ENCODE data around the gene HOXB2. TPM values are rescaled to one million over a fixed set of nuclear protein-coding genes. Genes with fewer than 3 reads are reported as not detected.

The HOXB2 gene
- total RNA-seq, 1 donor from 2014 or later, result 15.2 TPM

DNA sequence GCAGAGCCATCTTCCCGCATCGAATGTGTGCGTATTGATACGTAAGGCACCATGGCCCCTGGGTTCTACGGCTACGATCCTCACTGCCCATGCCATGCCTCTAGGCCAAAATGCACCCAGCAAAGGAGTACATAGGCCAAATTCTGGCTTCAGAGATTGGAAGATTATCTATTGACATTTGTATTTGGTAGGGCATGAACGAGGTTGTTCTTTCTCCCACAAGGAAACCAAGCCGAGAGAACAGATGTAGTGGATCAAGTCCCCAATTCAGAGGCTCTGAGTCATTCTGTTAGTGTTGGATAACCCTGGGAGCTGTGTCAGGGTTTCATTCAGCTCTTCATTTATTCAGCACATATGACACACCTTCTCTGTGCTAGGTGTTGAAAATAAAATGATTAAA is 50.6 kb downstream of the HOXB2 start:
- Histone ChIP-seq H3K27me3 (ENCODE audit: control insufficient read depth, insufficient read depth, low read length) (no peaks in the 10 kb centered on the region), H3K4me3 (ENCODE audit: low read depth, low read length) (no peak overlapping the region), H3K36me3 (ENCODE audit: control insufficient read depth, insufficient read depth, low read length) (no peaks in the 10 kb centered on the region)
- TF ChIP-seq, protein P1, sequence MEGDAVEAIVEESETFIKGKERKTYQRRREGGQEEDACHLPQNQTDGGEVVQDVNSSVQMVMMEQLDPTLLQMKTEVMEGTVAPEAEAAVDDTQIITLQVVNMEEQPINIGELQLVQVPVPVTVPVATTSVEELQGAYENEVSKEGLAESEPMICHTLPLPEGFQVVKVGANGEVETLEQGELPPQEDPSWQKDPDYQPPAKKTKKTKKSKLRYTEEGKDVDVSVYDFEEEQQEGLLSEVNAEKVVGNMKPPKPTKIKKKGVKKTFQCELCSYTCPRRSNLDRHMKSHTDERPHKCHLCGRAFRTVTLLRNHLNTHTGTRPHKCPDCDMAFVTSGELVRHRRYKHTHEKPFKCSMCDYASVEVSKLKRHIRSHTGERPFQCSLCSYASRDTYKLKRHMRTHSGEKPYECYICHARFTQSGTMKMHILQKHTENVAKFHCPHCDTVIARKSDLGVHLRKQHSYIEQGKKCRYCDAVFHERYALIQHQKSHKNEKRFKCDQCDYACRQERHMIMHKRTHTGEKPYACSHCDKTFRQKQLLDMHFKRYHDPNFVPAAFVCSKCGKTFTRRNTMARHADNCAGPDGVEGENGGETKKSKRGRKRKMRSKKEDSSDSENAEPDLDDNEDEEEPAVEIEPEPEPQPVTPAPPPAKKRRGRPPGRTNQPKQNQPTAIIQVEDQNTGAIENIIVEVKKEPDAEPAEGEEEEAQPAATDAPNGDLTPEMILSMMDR (IDR thresholded peaks at IDR 0.05; ENCODE audit: insufficient read depth, low read length, poor library complexity, severe bottlenecking), result no peak
- DNase-seq (ENCODE audit: low read depth), result no peak

Other genes with a start within 250 kb of the HOXB2 start
- gene SKAP1, start 114.9 kb downstream of the HOXB2 start, total RNA-seq, result 3.6 and 5.6 TPM in 2 replicates
- gene HOXB1, start 14.1 kb downstream of the HOXB2 start, total RNA-seq, result not detected in 2 replicates
- gene HOXB4, start 33.2 kb upstream of the HOXB2 start, total RNA-seq, result 3.6 and 4.4 TPM in 2 replicates
- gene HOXB3, start 45.1 kb upstream of the HOXB2 start, total RNA-seq, result 24.0 and 31.1 TPM in 2 replicates
- 3.6 and 3.8 TPM in 2 replicates for gene HOXB5, start 48.7 kb upstream of the HOXB2 start, total RNA-seq
- 29.8 and 30.7 TPM in 2 replicates for gene HOXB6, start 59.9 kb upstream of the HOXB2 start, total RNA-seq
- gene HOXB7, start 65.9 kb upstream of the HOXB2 start, total RNA-seq, result 26.3 and 27.2 TPM in 2 replicates
- 7.2 and 7.5 TPM in 2 replicates for gene HOXB8, start 70.2 kb upstream of the HOXB2 start, total RNA-seq
- 70.1 and 77.0 TPM in 2 replicates for gene HOXB9, start 81.2 kb upstream of the HOXB2 start, total RNA-seq
- gene PRAC1, start 177.4 kb upstream of the HOXB2 start, total RNA-seq, result not detected in 2 replicates
- not detected in 2 replicates for gene PRAC2, start 178.1 kb upstream of the HOXB2 start, total RNA-seq
- not detected in 2 replicates for gene HOXB13, start 183.6 kb upstream of the HOXB2 start, total RNA-seq

Measured in kidney epithelial cell (primary cell).